Posterior vena cava (tissue), 2 donors: Measurements from ENCODE around the gene ACSF2. TPM values are rescaled to one million over a fixed set of nuclear protein-coding genes. Genes with fewer than 3 reads are reported as not detected.
"Not testable (repeated sequence)": the region's sequence is repeated elsewhere in the genome, so short reads cannot be mapped to it uniquely, and the experiment has no call there.

Source experiments
- DNase-seq: peaks from one replicate; pipeline ENCODE4 v3.0.0-alpha.2; 2020; ENCODE audit warnings: low spot score
- intact Hi-C, 2 donors: fragments of 100-400 bp; cut with DNase I; formaldehyde crosslinking; loops; one replicate each; pipeline versions ENCODE4 v1.14.1 to v1.14.2; 2022 to 2023
- total RNA-seq, 2 donors: library from RNA; stranded (reverse); fragmentation: NEBNext Ultra II Directional; extraction: Animal tissue kit (Norgen Biotek cat#: 25700); gene quantifications; one replicate each; pipeline ENCODE4 v1.2.1, GENCODE V29; 2021
- donor health status: DM: yes; HTN: yes; CAD: no.
- donor health status: DM: yes; HTN: yes; CAD: no.

ACSF2 gene
- total RNA-seq, 2 donors from 2014 or later: 13.9 to 14.9 TPM

DNA sequence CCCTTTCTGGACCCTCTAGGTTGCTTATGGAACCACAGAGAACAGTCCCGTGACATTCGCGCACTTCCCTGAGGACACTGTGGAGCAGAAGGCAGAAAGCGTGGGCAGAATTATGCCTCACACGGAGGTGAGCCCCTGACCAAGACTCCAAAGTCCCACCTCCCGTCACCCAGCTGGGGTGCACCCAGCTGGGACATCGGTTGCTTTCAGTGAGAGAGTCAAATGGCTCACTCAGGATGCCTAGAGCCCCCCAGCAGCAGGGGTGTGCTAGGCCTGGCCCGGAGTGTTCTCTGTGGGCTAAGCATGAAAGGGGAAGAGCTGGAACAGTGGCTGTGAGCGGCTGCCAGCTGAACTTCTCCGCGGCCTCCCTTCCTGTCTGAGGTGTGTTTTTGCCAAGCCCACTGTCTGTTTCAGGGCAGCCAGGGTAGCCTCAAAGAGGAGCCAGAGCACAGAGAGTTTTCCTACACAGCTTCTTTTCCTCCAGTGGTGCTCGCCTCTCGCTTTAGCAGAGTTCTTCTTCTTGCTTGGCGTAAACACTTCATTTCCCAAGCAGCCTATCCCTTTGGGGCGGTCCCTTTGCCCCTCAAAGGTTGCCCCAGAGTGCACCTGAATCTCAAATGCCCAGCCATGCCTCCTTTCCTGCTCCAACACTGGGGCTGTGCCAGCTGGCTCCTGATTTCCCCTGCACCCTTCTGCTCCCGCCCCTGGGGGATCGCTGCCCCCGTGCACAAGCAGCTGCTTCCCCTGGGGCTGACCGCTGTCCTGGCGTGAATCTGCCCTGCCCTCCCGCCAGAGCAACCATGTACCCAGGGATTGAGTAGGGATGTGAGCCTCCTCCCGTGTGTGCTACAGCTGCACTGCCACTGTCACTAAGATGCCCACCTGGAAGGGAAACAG lies 45.2 kb downstream of the ACSF2 start:
- intact Hi-C loops: no loop called here
- DNase-seq: peak; percentile 76

DNA sequence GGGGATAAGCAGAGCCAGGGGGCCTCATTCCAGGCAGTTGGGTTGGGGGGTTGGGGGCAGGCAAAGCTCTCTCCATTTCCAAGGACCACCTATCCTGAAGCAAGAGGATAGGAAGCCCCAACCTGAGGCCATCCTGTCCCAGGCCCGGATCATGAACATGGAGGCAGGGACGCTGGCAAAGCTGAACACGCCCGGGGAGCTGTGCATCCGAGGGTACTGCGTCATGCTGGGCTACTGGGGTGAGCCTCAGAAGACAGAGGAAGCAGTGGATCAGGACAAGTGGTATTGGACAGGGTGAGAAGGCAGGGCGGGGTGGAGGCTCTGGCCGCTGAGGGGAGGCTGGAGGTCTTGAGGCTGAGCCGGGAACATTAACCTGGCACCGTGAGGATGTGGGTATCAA lies 46.3 kb downstream of the ACSF2 start:
- intact Hi-C loops: no loop called here
- peak; percentile 54 for DNase-seq

- DNase-seq: peak; percentile 38
- intact Hi-C loops: not testable (repeated sequence)
These were observed 46.7 kb downstream of the ACSF2 start for GRCh38 chr17:50472761-50473161.

- DNase-seq: peak; percentile 54
- intact Hi-C loops: no loop called here
These were observed 47.9 kb downstream of the ACSF2 start for GRCh38 chr17:50473901-50474300.

DNA sequence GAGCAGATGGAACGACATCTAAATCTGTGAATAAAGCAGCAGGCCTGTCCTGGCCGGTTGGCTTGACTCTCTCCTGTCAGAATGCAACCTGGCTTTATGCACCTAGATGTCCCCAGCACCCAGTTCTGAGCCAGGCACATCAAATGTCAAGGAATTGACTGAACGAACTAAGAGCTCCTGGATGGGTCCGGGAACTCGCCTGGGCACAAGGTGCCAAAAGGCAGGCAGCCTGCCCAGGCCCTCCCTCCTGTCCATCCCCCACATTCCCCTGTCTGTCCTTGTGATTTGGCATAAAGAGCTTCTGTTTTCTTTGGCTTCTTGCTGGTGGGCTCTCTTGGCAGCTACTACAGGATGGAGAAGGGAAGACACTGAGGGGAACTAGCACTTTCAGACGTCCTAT lies 48.5 kb downstream of the ACSF2 start:
- DNase-seq: peak; percentile 51
- intact Hi-C loops: no loop called here

GRCh38 chr17:50475362-50475761 lies 49.3 kb downstream of the ACSF2 start:
- DNase-seq: peak; percentile 43
- intact Hi-C loops: no loop called here

DNA sequence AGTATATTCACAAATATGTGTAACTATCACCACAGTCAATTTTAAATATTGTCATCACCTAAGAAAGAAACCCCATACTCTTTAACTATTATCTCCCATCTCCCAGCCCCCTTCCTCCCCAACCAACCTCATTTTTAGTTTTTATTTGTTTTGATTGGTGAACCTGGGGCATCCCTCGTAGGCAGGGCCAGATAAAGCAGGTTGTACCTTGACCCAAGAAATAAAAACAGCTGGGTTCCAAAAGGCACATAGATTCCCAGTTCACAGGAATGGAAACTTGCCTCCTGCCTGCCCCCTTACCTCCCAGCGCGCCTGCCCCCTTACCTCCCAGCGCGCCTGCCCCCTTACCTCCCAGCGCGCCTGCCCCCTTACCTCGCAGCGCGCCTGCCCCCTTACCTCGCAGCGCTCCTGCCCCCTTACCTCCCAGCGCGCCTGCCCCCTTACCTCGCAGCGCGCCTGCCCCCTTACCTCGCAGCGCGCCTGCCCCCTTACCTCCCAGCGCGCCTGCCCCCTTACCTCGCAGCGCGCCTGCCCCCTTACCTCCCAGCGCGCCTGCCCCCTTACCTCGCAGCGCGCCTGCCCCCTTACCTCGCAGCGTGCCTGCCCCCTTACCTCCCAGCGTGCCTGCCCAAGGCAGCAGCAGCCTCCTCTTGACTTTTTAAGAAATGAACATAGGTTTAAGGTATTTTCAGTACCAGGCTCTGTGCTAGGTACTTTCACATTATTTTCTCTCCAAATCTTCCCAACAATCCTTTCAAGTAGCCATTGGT lies 49.9 kb downstream of the ACSF2 start:
- intact Hi-C loops: not testable (repeated sequence)
- peak; percentile 13 for DNase-seq

GRCh38 chr17:50476545-50477315 lies 50.7 kb downstream of the ACSF2 start:
- DNase-seq: peak; percentile 44
- intact Hi-C loops: no loop called here

DNA sequence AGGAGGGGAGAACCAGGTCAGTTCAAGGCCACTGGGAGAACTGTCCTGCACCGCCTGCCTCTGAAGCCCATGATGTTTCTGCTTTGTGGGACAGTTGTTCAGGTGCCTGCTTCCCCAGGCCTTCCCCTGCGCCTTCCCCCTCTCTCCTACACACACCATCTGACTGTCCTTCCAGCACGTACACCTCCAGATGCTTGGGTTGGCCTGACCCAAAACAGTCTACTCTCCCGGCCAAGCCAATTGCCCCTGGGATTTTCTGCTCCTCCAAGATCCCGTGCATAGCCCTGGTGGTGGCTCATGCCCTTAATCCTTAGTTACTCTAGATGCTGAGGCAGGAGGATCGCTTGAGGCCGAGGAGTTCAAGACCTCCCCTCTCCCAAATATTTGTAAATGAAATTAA lies 52.0 kb downstream of the ACSF2 start:
- peak; percentile 68 for DNase-seq
- intact Hi-C loops: no loop called here

DNA sequence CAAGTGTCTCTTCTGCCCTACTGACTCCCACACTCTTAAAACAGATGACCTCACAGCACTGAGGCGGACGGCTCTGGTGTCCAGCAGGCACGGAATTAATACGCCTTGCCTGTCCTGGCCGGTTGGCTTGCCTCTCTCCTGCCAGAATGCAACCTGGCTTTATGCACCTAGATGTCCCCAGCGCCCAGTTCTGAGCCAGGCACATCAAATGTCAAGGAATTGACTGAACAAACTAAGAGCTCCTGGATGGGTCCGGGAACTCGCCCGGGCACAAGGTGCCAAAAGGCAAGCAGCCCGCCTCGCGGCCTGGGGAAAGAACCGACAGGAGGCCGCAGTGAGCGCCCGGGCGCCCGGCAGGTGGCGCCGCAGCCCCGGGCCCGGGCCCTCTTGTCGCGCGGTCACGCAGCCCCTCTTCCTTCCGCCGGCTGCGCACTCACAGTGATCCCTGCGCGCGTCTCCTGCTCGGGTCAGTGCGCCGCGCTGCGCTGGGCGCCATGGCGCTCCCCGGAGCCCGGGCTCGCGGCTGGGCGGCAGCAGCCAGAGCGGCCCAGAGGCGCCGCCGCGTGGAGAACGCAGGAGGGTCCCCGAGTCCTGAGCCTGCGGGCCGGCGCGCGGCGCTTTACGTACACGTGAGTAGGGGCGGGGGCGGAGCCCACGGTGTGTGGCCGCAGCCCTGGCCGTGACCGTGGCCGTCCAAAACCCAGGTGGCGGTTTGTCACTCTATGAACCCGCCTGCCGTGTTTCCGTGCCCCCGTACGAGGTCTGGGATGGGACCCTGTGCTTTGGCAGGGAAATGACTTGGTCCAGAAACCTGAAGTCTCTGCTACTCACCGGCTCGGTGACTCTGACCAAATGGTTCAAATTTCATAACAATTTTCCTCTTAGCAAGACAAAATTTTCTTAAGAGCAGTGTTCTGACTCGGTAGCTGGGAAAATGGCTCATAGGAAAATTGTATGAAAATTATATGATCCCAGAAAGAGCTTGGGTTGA lies 52.7 kb downstream of the ACSF2 start, which contains the start of gene RSAD1:
Gene RSAD1 (plus strand): TSS at position 470 of the 991 bp plus-strand sequence. CDS start 25 bp downstream, at position 495.
- intact Hi-C loops: no loop called here

DNA sequence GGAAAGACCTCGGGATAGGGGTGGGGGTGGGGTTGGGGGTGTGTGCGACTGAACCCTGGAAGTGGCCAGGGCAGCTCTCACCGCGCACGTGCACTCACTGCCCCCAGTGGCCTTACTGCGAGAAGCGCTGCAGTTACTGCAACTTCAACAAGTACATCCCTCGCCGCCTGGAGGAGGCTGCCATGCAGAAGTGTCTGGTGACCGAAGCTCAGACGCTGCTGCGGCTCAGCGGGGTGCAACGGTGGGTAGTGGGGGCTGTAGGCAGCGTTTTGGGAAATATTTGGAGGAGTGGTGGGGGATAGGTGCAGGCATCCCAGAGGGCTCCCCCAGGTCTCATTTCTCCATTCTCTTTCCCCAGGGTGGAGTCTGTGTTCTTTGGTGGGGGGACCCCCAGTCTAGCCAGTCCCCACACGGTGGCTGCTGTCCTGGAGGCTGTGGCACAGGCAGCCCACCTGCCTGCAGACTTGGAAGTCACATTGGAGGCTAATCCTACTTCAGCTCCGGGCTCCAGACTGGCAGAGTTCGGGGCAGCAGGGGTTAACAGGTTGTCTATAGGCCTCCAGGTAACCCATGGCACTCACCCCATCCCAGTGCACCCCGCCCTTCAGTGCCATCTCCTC lies 53.6 kb downstream of the ACSF2 start:
- intact Hi-C loops: loop anchor here in 1 of 2 donors (5.0 kb wide), 1 partner anchor 68 kb away; the partner anchor contains the start of gene SPATA20
- DNase-seq: peak; percentile 93

More for the DNA sequence above, 52.7 kb downstream of the ACSF2 start, which contains the start of gene RSAD1:
- peak; percentile 95 for DNase-seq

DNA sequence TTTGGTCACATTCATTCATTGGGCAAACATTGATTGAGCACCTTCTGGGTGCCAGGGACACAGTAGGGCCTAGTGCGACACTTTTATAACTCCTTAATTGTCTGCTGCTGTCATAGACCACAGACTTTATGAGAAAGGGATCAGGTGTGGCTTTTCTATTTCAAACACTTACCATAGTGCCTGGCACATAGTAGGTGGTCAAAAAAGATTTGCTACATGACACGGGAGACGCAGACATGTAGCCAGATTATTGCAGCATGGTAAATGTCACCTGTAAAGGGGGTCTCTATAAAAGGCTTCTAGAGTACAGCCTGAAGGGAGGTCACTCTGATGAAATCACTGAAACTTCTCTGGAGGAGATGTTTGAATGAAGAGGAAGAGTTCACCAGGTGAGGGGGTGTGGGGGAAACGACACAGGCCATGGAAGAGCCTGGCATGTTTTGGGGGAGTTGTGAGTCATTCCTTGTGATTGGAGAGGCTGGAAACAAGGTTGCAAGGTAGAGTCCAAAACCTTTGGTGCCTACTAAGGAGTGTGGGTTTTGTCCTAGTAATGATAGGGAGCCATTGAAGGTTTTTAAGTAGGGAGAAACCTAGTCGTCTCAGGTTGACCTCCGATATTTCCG lies 54.2 kb downstream of the ACSF2 start:
- intact Hi-C loops: loop anchor here in 1 of 2 donors (5.0 kb wide), 1 partner anchor 67 kb away; the partner anchor contains the start of gene SPATA20
- DNase-seq: no peak

DNA sequence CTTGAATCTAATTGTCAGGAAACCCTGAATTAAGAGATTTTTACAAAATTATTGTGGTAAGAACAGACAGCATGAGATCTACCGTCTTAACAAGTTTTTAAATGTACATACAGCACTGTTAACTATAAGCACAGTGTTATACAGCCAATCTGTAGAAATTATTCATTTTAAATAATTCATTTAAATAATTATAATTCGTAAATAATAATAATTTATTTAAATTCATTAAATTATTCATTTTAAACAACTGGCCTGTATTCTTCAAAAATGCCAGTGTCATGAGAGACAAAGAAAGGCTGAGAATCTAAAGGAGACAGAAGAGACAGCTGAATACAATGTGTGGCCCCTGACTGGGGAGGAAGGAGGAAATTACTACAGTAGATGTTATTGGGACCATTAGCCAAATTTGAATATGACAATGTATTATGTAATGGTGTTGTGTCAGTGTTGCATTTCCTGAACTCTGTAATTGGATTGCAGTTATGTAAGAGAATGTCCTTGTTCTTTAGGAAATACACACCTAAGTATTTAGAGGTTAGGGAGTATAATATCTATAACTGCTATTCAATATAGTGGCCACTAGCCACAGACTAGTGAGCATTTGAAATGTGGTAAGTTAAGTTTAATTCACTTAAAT lies 55.0 kb downstream of the ACSF2 start:
- intact Hi-C loops: loop anchor here in 1 of 2 donors (5.0 kb wide), 1 partner anchor 66 kb away; the partner anchor contains the start of gene SPATA20
- no peak for DNase-seq

GRCh38 chr17:50481648-50482047 lies 55.6 kb downstream of the ACSF2 start:
- DNase-seq: no peak
- intact Hi-C loops: loop anchor here in 1 of 2 donors (5.0 kb wide), 1 partner anchor 66 kb away; the partner anchor contains the start of gene SPATA20

- intact Hi-C loops: loop anchor here in 1 of 2 donors (5.0 kb wide), 1 partner anchor 65 kb away; the partner anchor contains the start of gene SPATA20
- peak; percentile 79 for DNase-seq
These were observed 56.1 kb downstream of the ACSF2 start for GRCh38 chr17:50482110-50482509.

DNA sequence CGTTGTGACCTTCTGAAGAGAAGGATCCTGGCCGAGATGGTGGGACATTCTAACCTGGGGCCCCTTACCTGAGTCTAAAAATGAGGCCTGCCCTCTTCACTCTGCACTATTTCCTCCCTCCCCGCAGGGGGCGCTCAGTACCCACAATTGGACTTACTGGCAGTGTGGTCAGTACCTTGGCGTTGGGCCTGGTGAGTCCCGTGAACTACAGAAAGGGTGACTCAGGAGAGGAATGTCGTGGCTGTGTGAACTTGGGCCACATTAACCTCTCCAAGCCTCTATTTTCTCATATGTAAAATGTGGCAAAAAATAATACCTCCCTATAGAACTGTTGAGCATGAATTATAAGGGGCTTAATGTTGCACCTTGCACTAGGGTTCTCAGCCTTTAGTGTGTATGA lies 56.5 kb downstream of the ACSF2 start:
- DNase-seq: peak; percentile 98
- intact Hi-C loops: loop anchor here in 1 of 2 donors (5.0 kb wide), 1 partner anchor 65 kb away; the partner anchor contains the start of gene SPATA20
